ENCODE data around the gene KIF1A. TPM values are rescaled to one million over a fixed set of nuclear protein-coding genes. Genes with fewer than 3 reads are reported as not detected.

KIF1A gene
- total and polyA plus RNA-seq, 8 donors, result 0.42 to 6.4 (median 1.9) TPM

GRCh38 chr2:240814946-240815760 is 4.9 kb downstream of the KIF1A start:
- ATAC-seq (no peak), DNase-seq (no peak)

GRCh38 chr2:240814280-240814679 is 5.7 kb downstream of the KIF1A start:
- no peak for DNase-seq
- no peak for TF ChIP-seq CTCF (IDR thresholded peaks at IDR 0.05)

More at GRCh38 chr2:240814946-240815760, 4.9 kb downstream of the KIF1A start:
- Histone ChIP-seq H3K36me3 (no peaks in the 10 kb centered on the region), H3K27ac (no peak overlapping the region), H3K4me1 (peaks cover 0 to 18% of the 10 kb centered on the region in 2 donors), H3K4me3 (no peak overlapping the region), H3K9me3 (peaks cover 0 to 6% of the 10 kb centered on the region in 2 donors), H3K27me3 (peaks cover 22 to 39% of the 10 kb centered on the region in 2 donors)
- intact Hi-C loops (cut with DNase I), result no loop called here
- no peak for TF ChIP-seq CTCF (IDR thresholded peaks at IDR 0.05)

GRCh38 chr2:240813231-240813921 is 6.6 kb downstream of the KIF1A start:
- Histone ChIP-seq H3K36me3 (no peaks in the 10 kb centered on the region), H3K4me3 (no peak overlapping the region), H3K27me3 (peaks cover 7 to 31% of the 10 kb centered on the region in 2 donors), H3K27ac (no peak overlapping the region), H3K4me1 (no peaks in the 10 kb centered on the region), H3K9me3 (peaks cover 0 to 6% of the 10 kb centered on the region in 2 donors)
- intact Hi-C loops (cut with DNase I), result no loop called here
- peak in 1 of 4 donors; percentile 27 for DNase-seq
- no peak for ATAC-seq
- TF ChIP-seq CTCF (IDR thresholded peaks at IDR 0.05), result no peak

More at GRCh38 chr2:240814280-240814679, 5.7 kb downstream of the KIF1A start:
- no peaks in the 10 kb centered on the region for H3K36me3 ChIP-seq
- intact Hi-C loops (cut with DNase I), result no loop called here
- H3K4me3 ChIP-seq, result no peak overlapping the region
- H3K27me3 ChIP-seq, result peaks cover 16 to 31% of the 10 kb centered on the region in 2 donors
- peaks cover 0 to 6% of the 10 kb centered on the region in 2 donors for H3K9me3 ChIP-seq
- H3K4me1 ChIP-seq, result peaks cover 0 to 9% of the 10 kb centered on the region in 2 donors
- ATAC-seq, result no peak
- H3K27ac ChIP-seq, result no peak overlapping the region

- no peak overlapping the region for H3K27ac ChIP-seq
- ATAC-seq (no peak), DNase-seq (peak in 1 of 4 donors; percentile 29)
- peaks cover under 1 to 31% of the 10 kb centered on the region in 2 donors for H3K27me3 ChIP-seq
- H3K9me3 ChIP-seq, result peaks cover 0 to 6% of the 10 kb centered on the region in 2 donors
- H3K4me3 ChIP-seq, result no peak overlapping the region
- H3K4me1 ChIP-seq, result no peaks in the 10 kb centered on the region
- H3K36me3 ChIP-seq, result no peaks in the 10 kb centered on the region
- TF ChIP-seq CTCF (IDR thresholded peaks at IDR 0.05), result no peak
- intact Hi-C loops (cut with DNase I), result no loop called here
Observed at GRCh38 chr2:240812721-240813120, 7.3 kb downstream of the KIF1A start.

GRCh38 chr2:240812301-240812680 is 7.7 kb downstream of the KIF1A start:
- Histone ChIP-seq H3K9me3 (peaks cover 0 to 6% of the 10 kb centered on the region in 2 donors), H3K4me1 (no peaks in the 10 kb centered on the region), H3K27ac (no peak overlapping the region), H3K36me3 (no peaks in the 10 kb centered on the region), H3K4me3 (no peak overlapping the region), H3K27me3 (peaks cover 0 to 30% of the 10 kb centered on the region in 2 donors)
- DNase-seq, result peak in 1 of 4 donors; percentile 7
- intact Hi-C loops (cut with DNase I), result no loop called here
- TF ChIP-seq CTCF (IDR thresholded peaks at IDR 0.05), result no peak
- no peak for ATAC-seq
